ENCODE results near the gene NEK5. TPM values are rescaled to one million over a fixed set of nuclear protein-coding genes. Genes with fewer than 3 reads are reported as not detected.

Gene NEK5
- total RNA-seq, 1 donor from 2014 or later, result not detected

- Mint-ChIP-seq H3K27ac (peak within 1 kb of the TSS; percentile 86), H3K9me3 (no peaks in the 10 kb centered on the region), H3K4me3 (ENCODE audit: low read depth) (peak within 1 kb of the TSS; percentile 94), H3K27me3 (ENCODE audit: low read depth) (peaks cover 35% of the 10 kb centered on the region), H3K4me1 (ENCODE audit: low read depth) (peaks cover 9% of the 10 kb centered on the region), H3K36me3 (ENCODE audit: low read depth) (peaks cover 6% of the 10 kb centered on the region)
- intact Hi-C loops (cut with micrococcal nuclease), result loop anchor here (1.0 to 5.0 kb wide), 6 partner anchors 182 to 605 kb away; partner anchors contain the start of genes CKAP2, DHRS12 and INTS6
- peak; percentile 99 for DNase-seq (ENCODE audit: low spot score)
These were observed 117.0 kb downstream of the NEK5 start, which contains the start of gene ALG11 for GRCh38 chr13:52011632-52012511. Gene ALG11, plus strand, starts transcription at chr13:52012398. Its CDS starts 21 bp downstream, at chr13:52012419.

GRCh38 chr13:52010890-52011631 is 117.8 kb downstream of the NEK5 start, which contains the start of gene ATP7B:
Gene ATP7B, minus strand, starts transcription at chr13:52011450. Its CDS starts 113 bp downstream, at chr13:52011337.
- Mint-ChIP-seq H3K27ac (peak within 1 kb of the TSS; percentile 86), H3K4me1 (ENCODE audit: low read depth) (peaks cover 9% of the 10 kb centered on the region), H3K4me3 (ENCODE audit: low read depth) (peak within 1 kb of the TSS; percentile 94), H3K27me3 (ENCODE audit: low read depth) (peaks cover 39% of the 10 kb centered on the region), H3K9me3 (no peaks in the 10 kb centered on the region), H3K36me3 (ENCODE audit: low read depth) (peaks cover 5% of the 10 kb centered on the region)
- intact Hi-C loops (cut with micrococcal nuclease), result loop anchor here (5.0 kb wide), 3 partner anchors 194 to 559 kb away; partner anchors contain the start of genes DHRS12 and INTS6
- peak; percentile 11 for DNase-seq (ENCODE audit: low spot score)

GRCh38 chr13:52009946-52010345 is 118.9 kb downstream of the NEK5 start:
- no peaks in the 10 kb centered on the region for H3K36me3 Mint-ChIP-seq (ENCODE audit: low read depth)
- intact Hi-C loops (cut with micrococcal nuclease), result loop anchor here (5.0 kb wide), 3 partner anchors 193 to 558 kb away; partner anchors contain the start of genes DHRS12 and INTS6
- H3K4me3 Mint-ChIP-seq (ENCODE audit: low read depth), result peak overlapping the region; percentile 26
- peaks cover 45% of the 10 kb centered on the region for H3K27me3 Mint-ChIP-seq (ENCODE audit: low read depth)
- H3K27ac Mint-ChIP-seq, result no peak overlapping the region
- peaks cover 9% of the 10 kb centered on the region for H3K4me1 Mint-ChIP-seq (ENCODE audit: low read depth)
- no peaks in the 10 kb centered on the region for H3K9me3 Mint-ChIP-seq
- DNase-seq (ENCODE audit: low spot score), result no peak

GRCh38 chr13:52006523-52007245 is 122.2 kb downstream of the NEK5 start:
- H3K36me3 Mint-ChIP-seq (ENCODE audit: low read depth), result no peaks in the 10 kb centered on the region
- peaks cover 45% of the 10 kb centered on the region for H3K27me3 Mint-ChIP-seq (ENCODE audit: low read depth)
- intact Hi-C loops (cut with micrococcal nuclease), result no loop called here
- no peak overlapping the region for H3K27ac Mint-ChIP-seq
- H3K4me1 Mint-ChIP-seq (ENCODE audit: low read depth), result peaks cover 5% of the 10 kb centered on the region
- H3K4me3 Mint-ChIP-seq (ENCODE audit: low read depth), result no peak overlapping the region
- H3K9me3 Mint-ChIP-seq, result no peaks in the 10 kb centered on the region
- no peak for DNase-seq (ENCODE audit: low spot score)

GRCh38 chr13:52005841-52006522 is 122.9 kb downstream of the NEK5 start:
- H3K9me3 Mint-ChIP-seq, result no peaks in the 10 kb centered on the region
- no peaks in the 10 kb centered on the region for H3K36me3 Mint-ChIP-seq (ENCODE audit: low read depth)
- intact Hi-C loops (cut with micrococcal nuclease), result no loop called here
- peaks cover 2% of the 10 kb centered on the region for H3K4me1 Mint-ChIP-seq (ENCODE audit: low read depth)
- no peak overlapping the region for H3K4me3 Mint-ChIP-seq (ENCODE audit: low read depth)
- H3K27me3 Mint-ChIP-seq (ENCODE audit: low read depth), result peaks cover 42% of the 10 kb centered on the region
- DNase-seq (ENCODE audit: low spot score), result no peak
- H3K27ac Mint-ChIP-seq, result no peak overlapping the region

GRCh38 chr13:52004511-52005170 is 124.2 kb downstream of the NEK5 start:
- H3K4me1 Mint-ChIP-seq (ENCODE audit: low read depth), result no peaks in the 10 kb centered on the region

GRCh38 chr13:52003541-52003940 is 125.3 kb downstream of the NEK5 start:
- peaks cover 26% of the 10 kb centered on the region for H3K27me3 Mint-ChIP-seq (ENCODE audit: low read depth)
- intact Hi-C loops (cut with micrococcal nuclease), result no loop called here

More at GRCh38 chr13:52004511-52005170, 124.2 kb downstream of the NEK5 start:
- intact Hi-C loops (cut with micrococcal nuclease), result no loop called here
- peaks cover 36% of the 10 kb centered on the region for H3K27me3 Mint-ChIP-seq (ENCODE audit: low read depth)
- no peaks in the 10 kb centered on the region for H3K9me3 Mint-ChIP-seq
- H3K36me3 Mint-ChIP-seq (ENCODE audit: low read depth), result no peaks in the 10 kb centered on the region
- no peak for DNase-seq (ENCODE audit: low spot score)
- H3K27ac Mint-ChIP-seq, result no peak overlapping the region
- H3K4me3 Mint-ChIP-seq (ENCODE audit: low read depth), result no peak overlapping the region

GRCh38 chr13:52002361-52002760 is 126.5 kb downstream of the NEK5 start:
- Mint-ChIP-seq H3K36me3 (ENCODE audit: low read depth) (no peaks in the 10 kb centered on the region), H3K4me1 (ENCODE audit: low read depth) (no peaks in the 10 kb centered on the region), H3K4me3 (ENCODE audit: low read depth) (no peak overlapping the region), H3K27ac (no peak overlapping the region), H3K27me3 (ENCODE audit: low read depth) (peaks cover 22% of the 10 kb centered on the region), H3K9me3 (no peaks in the 10 kb centered on the region)
- intact Hi-C loops (cut with micrococcal nuclease), result no loop called here
- DNase-seq (ENCODE audit: low spot score), result no peak

More at GRCh38 chr13:52003541-52003940, 125.3 kb downstream of the NEK5 start:
- DNase-seq (ENCODE audit: low spot score), result no peak
- H3K36me3 Mint-ChIP-seq (ENCODE audit: low read depth), result no peaks in the 10 kb centered on the region
- no peaks in the 10 kb centered on the region for H3K9me3 Mint-ChIP-seq
- no peak overlapping the region for H3K27ac Mint-ChIP-seq
- no peaks in the 10 kb centered on the region for H3K4me1 Mint-ChIP-seq (ENCODE audit: low read depth)
- no peak overlapping the region for H3K4me3 Mint-ChIP-seq (ENCODE audit: low read depth)

GRCh38 chr13:52001120-52001731 is 127.6 kb downstream of the NEK5 start:
- intact Hi-C loops (cut with micrococcal nuclease), result loop anchor here (2.0 kb wide), 1 partner anchor 126 kb away; no protein-coding TSS in a partner anchor
- no peaks in the 10 kb centered on the region for H3K4me1 Mint-ChIP-seq (ENCODE audit: low read depth)
- H3K36me3 Mint-ChIP-seq (ENCODE audit: low read depth), result no peaks in the 10 kb centered on the region
- DNase-seq (ENCODE audit: low spot score), result no peak
- no peak overlapping the region for H3K27ac Mint-ChIP-seq
- peaks cover 24% of the 10 kb centered on the region for H3K27me3 Mint-ChIP-seq (ENCODE audit: low read depth)
- H3K9me3 Mint-ChIP-seq, result no peaks in the 10 kb centered on the region
- no peak overlapping the region for H3K4me3 Mint-ChIP-seq (ENCODE audit: low read depth)

- DNase-seq (ENCODE audit: low spot score), result no peak
- Mint-ChIP-seq H3K27me3 (ENCODE audit: low read depth) (peaks cover 22% of the 10 kb centered on the region), H3K9me3 (no peaks in the 10 kb centered on the region), H3K36me3 (ENCODE audit: low read depth) (no peaks in the 10 kb centered on the region), H3K4me3 (ENCODE audit: low read depth) (no peak overlapping the region), H3K27ac (no peak overlapping the region), H3K4me1 (ENCODE audit: low read depth) (peaks cover 1% of the 10 kb centered on the region)
- intact Hi-C loops (cut with micrococcal nuclease), result loop anchor here (2.0 kb wide), 1 partner anchor 127 kb away; no protein-coding TSS in a partner anchor
These were observed 129.0 kb downstream of the NEK5 start for GRCh38 chr13:51999921-52000320.

GRCh38 chr13:51999510-51999911 is 129.4 kb downstream of the NEK5 start:
- Mint-ChIP-seq H3K9me3 (no peaks in the 10 kb centered on the region), H3K4me1 (ENCODE audit: low read depth) (peaks cover 1% of the 10 kb centered on the region), H3K4me3 (ENCODE audit: low read depth) (no peak overlapping the region), H3K27ac (no peak overlapping the region), H3K27me3 (ENCODE audit: low read depth) (peaks cover 24% of the 10 kb centered on the region), H3K36me3 (ENCODE audit: low read depth) (no peaks in the 10 kb centered on the region)
- intact Hi-C loops (cut with micrococcal nuclease), result no loop called here
- no peak for DNase-seq (ENCODE audit: low spot score)
